Heart right ventricle (tissue), 16 donors: ENCODE data around the gene NSUN2. TPM values are rescaled to one million over a fixed set of nuclear protein-coding genes. Genes with fewer than 3 reads are reported as not detected.

ENCODE experiments used
- ATAC-seq, 8 donors: fragments of 200-7000 bp; cut with Tn5 transposase; one replicate each; pipeline ENCODE4 v1.9.1; 2020; ENCODE audit warnings: mild to moderate bottlenecking in 8 of 8, moderate library complexity in 8 of 8, moderate number of reproducible peaks in 1 of 8
- DNase-seq, 2 donors: peaks; one replicate each; pipeline ENCODE4 v3.0.0-alpha.2; 2020
- H3K27ac ChIP-seq, 10 donors: fragments of 200-600 bp; sonication (generic) in 2 of 10; one replicate each; pipeline versions ENCODE4 v1.5.0 to v1.8.0; 2020 to 2022; ENCODE audit warnings: mild to moderate bottlenecking in 3 of 10
- H3K27me3 ChIP-seq, 7 donors: fragments of 200-600 bp; one replicate each; pipeline ENCODE4 v1.8.0; 2021 to 2022; ENCODE audit warnings: mild to moderate bottlenecking in 2 of 7
- H3K36me3 ChIP-seq, 9 donors: fragments of 200-600 bp; sonication (generic) in 1 of 9; one replicate each; pipeline versions ENCODE4 v1.5.0 to v1.8.0; 2020 to 2022; ENCODE audit warnings: mild to moderate bottlenecking in 2 of 9
- H3K4me1 ChIP-seq, 9 donors: fragments of 200-600 bp; sonication (generic) in 1 of 9; one replicate each; pipeline versions ENCODE4 v1.5.0 to v1.8.0; 2020 to 2022; ENCODE audit warnings: mild to moderate bottlenecking in 4 of 9
- H3K4me3 ChIP-seq, 10 donors: fragments of 200-600 bp; sonication (generic) in 2 of 10; one replicate each; pipeline versions ENCODE4 v1.5.0 to v1.8.0; 2020 to 2022; ENCODE audit warnings: mild to moderate bottlenecking in 7 of 10, moderate library complexity in 2 of 10
- H3K9me3 ChIP-seq, 11 donors: fragments of 200-600 bp in 10 of 11; sonication (generic) in 2 of 11; one replicate each; pipeline versions ENCODE4 v1.5.0 to v1.8.0; 2013 to 2022; ENCODE audit warnings: mild to moderate bottlenecking in 2 of 11, control low read depth in 1 of 11, moderate library complexity in 1 of 11
- WGBS, 2 donors: extraction: QIAGEN DNeasy Blood & Tissue Kit; methylation state at CpG; one replicate each; pipeline ENCODE4 v1.1.7; 2013; ENCODE audit warnings: inconsistent platforms in 1 of 2; 5-methylcytosine and 5-hydroxymethylcytosine counted together
- intact Hi-C, 10 donors: fragments of 100-400 bp; cut with DNase I; formaldehyde crosslinking; loops; one replicate each; pipeline versions ENCODE4 v1.11.1 to v1.14.2; 2022
- polyA plus RNA-seq, 2 donors: library from polyadenylated mRNA; stranded (reverse); fragments of 200-250 nt; gene quantifications; one replicate each; pipeline ENCODE4 v1.2.3, GENCODE V29; 2013
- total RNA-seq, 10 donors: library from RNA; stranded (reverse); fragmentation: NEBNext Ultra II Directional in 3 of 10; extraction: Animal tissue kit (Norgen Biotek cat#: 25700) in 3 of 10; gene quantifications; one replicate each; pipeline versions ENCODE4 v1.2.1 to v1.2.4, GENCODE V29; 2021 to 2023
- TF ChIP-seq, protein P1 (sequence below), 9 donors: fragments of 200-600 bp; sonication (generic) in 2 of 9; IDR thresholded peaks; one replicate each; pipeline versions ENCODE4 v1.5.0 to v1.8.0; 2021 to 2022; ENCODE audit warnings: antibody characterized with exemption in 9 of 9, mild to moderate bottlenecking in 5 of 9, moderate library complexity in 1 of 9
- donor health status: Arrhythmogenic right ventricular cardiomyopathy.
- donor health status: ischemic (EF 13 %, LVEDD 7.1; RV severe dilation, severe dysfunction).
- donor health status: healthy with polysubstance abuse.
- donor health status: DM: no; HTN: yes; CAD: no.
- donor health status: DM: no; HTN: no; CAD: no.
- donor health status: ischemic (EF 25% LVEDD 6.9; RV normal size, moderate dysfunction).
- donor health status: ischemic (EF 25% LVEDD 5.7; RV mildly dilated, moderate dysfunction).
- donor health status: healthy.
- donor health status: DM: yes; HTN: yes; CAD: no.
- donor health status: Ischemic cardiomyopathy.
- donor health status: ischemic (EF 35%, LVEDD 5.7; RV mildly dilated, moderate dysfunction).
- donor health status: nonischemic (EF 11% LVEDD 7.7; RV severe dilation, severe dysfunction).
- donor health status: DM: yes; HTN: yes; CAD: no.
- donor health status: PGD.
- donor health status: ischemic (EF 29% LVEDD 5.4; RV normal size, mild dysfunction).
- donor health status: nonischemic (EF 23%, LVEDD 6.1; RV moderate dilation, normal function).

NSUN2 gene
- total and polyA plus RNA-seq, 12 donors, result 27.9 to 42.6 (median 34.9) TPM

DNA sequence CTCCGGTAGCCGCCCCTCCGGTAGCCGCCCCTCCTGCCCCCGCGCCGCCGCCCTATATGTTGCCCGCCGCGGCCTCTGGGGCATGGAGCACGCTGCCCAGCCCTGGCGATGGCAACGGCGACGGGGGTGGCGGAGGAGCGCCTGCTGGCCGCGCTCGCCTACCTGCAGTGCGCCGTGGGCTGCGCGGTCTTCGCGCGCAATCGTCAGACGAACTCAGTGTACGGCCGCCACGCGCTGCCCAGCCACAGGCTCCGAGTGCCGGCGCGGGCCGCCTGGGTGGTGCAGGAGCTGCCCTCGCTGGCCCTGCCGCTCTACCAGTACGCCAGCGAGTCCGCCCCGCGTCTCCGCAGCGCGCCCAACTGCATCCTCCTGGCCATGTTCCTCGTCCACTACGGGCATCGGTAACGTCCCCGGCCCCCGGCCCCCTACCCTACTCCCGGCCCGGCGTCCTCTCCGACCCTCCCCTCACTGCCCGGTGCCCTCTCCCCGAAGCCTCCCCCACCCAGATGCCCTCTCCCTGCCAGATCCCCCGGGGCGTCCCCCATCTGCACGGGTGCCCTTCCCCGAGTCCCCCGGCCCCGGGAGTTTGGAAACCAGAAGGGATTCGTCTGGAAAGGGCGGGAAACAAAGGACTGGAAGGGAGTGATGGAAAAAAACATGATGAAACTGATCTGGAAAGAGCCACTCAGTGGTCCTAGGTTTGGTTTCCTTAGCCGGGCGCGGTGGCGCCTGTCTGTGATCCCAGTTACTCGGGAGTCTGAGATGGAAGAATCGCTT, 813 bp upstream of the NSUN2 start:
- H3K9me3 ChIP-seq, result no peaks in the 10 kb centered on the region
- 0 to 1% methylated on average over 74 to 75 of the region's 75 CpGs for WGBS, 2 donors
- intact Hi-C loops, result loop anchor here in 9 of 10 donors (1.0 to 10.0 kb wide), 12 partner anchors 79 to 256 kb away; partner anchors contain the start of genes TENT4A (in 5 of the 9) and MED10 (in 1 of the 9)
- no peaks in the 10 kb centered on the region for H3K27me3 ChIP-seq
- ATAC-seq (peak; percentile 39 to 87 (median 54)), DNase-seq (peak in 1 of 2 donors; percentile 16)
- peaks cover 6 to 45% (median 30%) of the 10 kb centered on the region in 9 donors for H3K4me1 ChIP-seq
- H3K36me3 ChIP-seq, result peaks cover 0 to 33% (median 5%) of the 10 kb centered on the region in 9 donors
- TF ChIP-seq, protein P1, sequence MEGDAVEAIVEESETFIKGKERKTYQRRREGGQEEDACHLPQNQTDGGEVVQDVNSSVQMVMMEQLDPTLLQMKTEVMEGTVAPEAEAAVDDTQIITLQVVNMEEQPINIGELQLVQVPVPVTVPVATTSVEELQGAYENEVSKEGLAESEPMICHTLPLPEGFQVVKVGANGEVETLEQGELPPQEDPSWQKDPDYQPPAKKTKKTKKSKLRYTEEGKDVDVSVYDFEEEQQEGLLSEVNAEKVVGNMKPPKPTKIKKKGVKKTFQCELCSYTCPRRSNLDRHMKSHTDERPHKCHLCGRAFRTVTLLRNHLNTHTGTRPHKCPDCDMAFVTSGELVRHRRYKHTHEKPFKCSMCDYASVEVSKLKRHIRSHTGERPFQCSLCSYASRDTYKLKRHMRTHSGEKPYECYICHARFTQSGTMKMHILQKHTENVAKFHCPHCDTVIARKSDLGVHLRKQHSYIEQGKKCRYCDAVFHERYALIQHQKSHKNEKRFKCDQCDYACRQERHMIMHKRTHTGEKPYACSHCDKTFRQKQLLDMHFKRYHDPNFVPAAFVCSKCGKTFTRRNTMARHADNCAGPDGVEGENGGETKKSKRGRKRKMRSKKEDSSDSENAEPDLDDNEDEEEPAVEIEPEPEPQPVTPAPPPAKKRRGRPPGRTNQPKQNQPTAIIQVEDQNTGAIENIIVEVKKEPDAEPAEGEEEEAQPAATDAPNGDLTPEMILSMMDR (IDR thresholded peaks at IDR 0.05), result peak in 3 of 9 donors; percentile 16 to 29 (median 17)
- H3K27ac ChIP-seq, result peak overlapping the region; percentile 96 to 99 (median 97)
- H3K4me3 ChIP-seq, result peak overlapping the region; percentile 50 to 100 (median 96)

DNA sequence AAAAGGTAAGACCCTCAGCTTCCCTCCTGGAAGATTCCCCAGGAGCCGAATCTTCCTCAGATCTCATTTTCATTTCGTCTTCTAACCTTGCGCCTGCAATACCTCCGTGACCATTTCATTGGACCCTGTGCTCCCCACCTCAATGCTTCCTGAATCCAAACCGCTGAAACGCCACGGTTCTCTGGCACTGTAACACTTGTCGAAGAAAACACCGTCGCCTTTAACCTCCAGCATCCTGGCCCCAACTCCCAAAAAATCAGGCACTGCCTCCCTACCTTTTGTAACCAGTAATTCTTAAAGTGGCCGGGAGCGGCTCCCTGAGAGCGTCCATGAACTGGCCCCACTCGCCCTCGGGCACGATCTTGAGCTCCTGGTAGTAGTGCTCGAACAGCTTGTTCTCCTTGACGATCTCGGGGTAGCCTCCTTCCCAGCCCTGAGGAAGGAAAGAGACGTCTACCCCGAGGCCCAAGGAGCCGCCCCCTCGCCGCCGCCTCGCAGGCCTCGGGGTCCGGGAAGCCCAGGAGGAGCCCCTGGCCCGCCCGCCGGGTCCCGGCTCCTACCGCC, 438 bp downstream of the NSUN2 start:
- Histone ChIP-seq H3K36me3 (peaks cover 0 to 45% (median 6%) of the 10 kb centered on the region in 9 donors), H3K9me3 (no peaks in the 10 kb centered on the region), H3K27ac (peak overlapping the region; percentile 96 to 99 (median 97)), H3K27me3 (no peaks in the 10 kb centered on the region), H3K4me1 (peaks cover 6 to 45% (median 30%) of the 10 kb centered on the region in 9 donors), H3K4me3 (peak overlapping the region; percentile 50 to 100 (median 96))
- TF ChIP-seq, protein P1 (IDR thresholded peaks at IDR 0.05), result peak in 1 of 9 donors; percentile 10
- intact Hi-C loops, result loop anchor here in 9 of 10 donors (2.0 to 10.0 kb wide), 9 partner anchors 80 to 255 kb away; partner anchors contain the start of genes TENT4A (in 5 of the 9) and MED10 (in 1 of the 9)
- 1% methylated on average over 33 of the region's 33 CpGs for WGBS, 2 donors
- ATAC-seq (peak in 6 of 8 donors; percentile 3 to 41 (median 11)), DNase-seq (peak in 1 of 2 donors; percentile 12)

DNA sequence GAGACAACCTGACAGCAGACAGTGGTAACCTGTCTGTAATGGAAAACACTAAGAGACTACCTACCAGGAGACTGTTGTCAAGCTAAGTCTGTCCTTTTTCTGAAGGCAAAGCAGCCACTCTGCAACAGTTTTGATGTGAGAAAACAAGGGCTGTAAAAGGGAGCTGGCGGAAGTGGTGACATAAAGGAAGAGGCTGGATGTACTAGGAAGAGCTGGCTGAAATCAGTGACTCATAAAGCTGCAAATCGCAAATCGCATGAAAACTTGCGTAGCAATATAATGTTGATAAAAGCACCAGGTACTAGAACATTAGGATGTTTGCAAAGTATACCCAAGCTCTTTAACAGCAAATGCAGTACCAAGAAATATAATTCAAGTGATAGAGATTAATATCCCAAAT, 1.4 kb downstream of the NSUN2 start:
- intact Hi-C loops, result loop anchor here in 7 of 10 donors (5.0 to 10.0 kb wide), 6 partner anchors 81 to 254 kb away; partner anchors contain the start of genes TENT4A (in 4 of the 7) and MED10 (in 1 of the 7)
- WGBS, 2 donors, result 86 to 91% methylated on average over 4 of the region's 4 CpGs

More for the DNA sequence above, 1.4 kb downstream of the NSUN2 start:
- peaks cover 0 to 55% (median 6%) of the 10 kb centered on the region in 9 donors for H3K36me3 ChIP-seq
- H3K9me3 ChIP-seq, result no peaks in the 10 kb centered on the region
- H3K27ac ChIP-seq, result no peak overlapping the region
- DNase-seq (no peak), ATAC-seq (no peak)
- H3K4me1 ChIP-seq, result peaks cover 6 to 45% (median 30%) of the 10 kb centered on the region in 9 donors
- H3K27me3 ChIP-seq, result no peaks in the 10 kb centered on the region
- TF ChIP-seq, protein P1 (IDR thresholded peaks at IDR 0.05), result no peak
- H3K4me3 ChIP-seq, result peak overlapping the region in 5 of 10 donors; percentile 95 to 99 (median 97)
